SU-DHL-6 (cell line): ENCODE results near the gene PSMC3IP.
A peak's percentile ranks its signal among the peaks of the same experiment; 100 is the strongest.
"Not testable (repeated sequence)": the region's sequence is repeated elsewhere in the genome, so short reads cannot be mapped to it uniquely, and the experiment has no call there.

Experiments
- H2AFZ ChIP-seq: fragments of 200-600 bp; sonication (generic); 2 replicates; pipeline ENCODE4 v1.6.1; 2014; ENCODE audit warnings: low read depth, mild to moderate bottlenecking, moderate library complexity, mixed read lengths, antibody characterized with exemption, low read length; ENCODE audit not compliant: severe bottlenecking
- H3F3A ChIP-seq: fragments of 200-600 bp; shearing (Covaris generic); 2 replicates; pipeline ENCODE4 v1.6.0; 2016; ENCODE audit warnings: antibody characterized with exemption, mild to moderate bottlenecking; ENCODE audit not compliant: insufficient read depth
- H3K27ac ChIP-seq: fragments of 200-600 bp; sonication (generic); 2 replicates; pipeline ENCODE4 v1.5.1; 2016; ENCODE audit warnings: low read depth, mild to moderate bottlenecking, low read length, moderate library complexity, mixed read lengths
- H3K27me3 ChIP-seq: fragments of 200-600 bp; sonication (generic), shearing (Covaris generic); 2 replicates; pipeline ENCODE4 v1.6.0; 2014; ENCODE audit warnings: mild to moderate bottlenecking, low read length
- H3K36me3 ChIP-seq: fragments of 200-600 bp; sonication (generic); 2 replicates; pipeline ENCODE4 v1.6.1; 2014; ENCODE audit warnings: mild to moderate bottlenecking, low read length, mixed read lengths
- H3K4me2 ChIP-seq: fragments of 300-600, 200-600 bp; shearing (Covaris generic), sonication (generic); 2 replicates; pipeline ENCODE4 v1.6.0; 2014; ENCODE audit warnings: low read length, low read depth, mild to moderate bottlenecking; ENCODE audit not compliant: poor library complexity, severe bottlenecking
- H3K4me3 ChIP-seq: fragments of 200-600 bp; sonication (generic); 2 replicates; pipeline ENCODE4 v1.5.1; 2014; ENCODE audit warnings: antibody characterized with exemption, low read length, mild to moderate bottlenecking, mixed read lengths; ENCODE audit not compliant: insufficient read depth, poor library complexity, severe bottlenecking
- H3K79me2 ChIP-seq: fragments of 200-600 bp; sonication (generic); 2 replicates; pipeline ENCODE4 v1.6.1; 2014; ENCODE audit warnings: mild to moderate bottlenecking, low read length, moderate library complexity; ENCODE audit not compliant: insufficient read depth
- H3K9ac ChIP-seq: fragments of 200-600 bp; sonication (generic); 2 replicates; pipeline ENCODE4 v1.7.0; 2014; ENCODE audit warnings: mild to moderate bottlenecking, low read length
- H3K9me2 ChIP-seq: fragments of 200-600 bp; sonication (generic); replicated peaks from 2 replicates; pipeline ENCODE4 v1.6.1; 2014; ENCODE audit warnings: low read length; ENCODE audit not compliant: insufficient read depth
- H3K9me3 ChIP-seq: fragments of 200-600 bp; sonication (generic); 2 replicates; pipeline ENCODE4 v1.6.1; 2014; ENCODE audit warnings: low read length, mixed read lengths; ENCODE audit not compliant: insufficient read depth
- H4K20me1 ChIP-seq: fragments of 200-600 bp; sonication (generic); 2 replicates; pipeline ENCODE4 v1.6.1; 2014; ENCODE audit warnings: low read depth, mild to moderate bottlenecking, antibody characterized with exemption, low read length, moderate library complexity, mixed read lengths
- CTCF ChIP-seq: fragments of 200-600 bp; sonication (generic); IDR thresholded peaks from one replicate; pipeline ENCODE4 v1.5.1; 2017; ENCODE audit warnings: antibody characterized with exemption, mild to moderate bottlenecking, low read length, moderate library complexity; ENCODE audit not compliant: insufficient read depth, poor library complexity, severe bottlenecking
- EZH2phosphoT487 ChIP-seq: fragments of 200-600 bp; sonication (generic), shearing (Covaris generic); conservative IDR thresholded peaks from 2 replicates; pipeline ENCODE4 v1.6.1; 2018; ENCODE audit warnings: mild to moderate bottlenecking, antibody characterized with exemption, low read length, moderate library complexity, mixed read lengths

PSMC3IP gene

GRCh38 chr17:42554250-42555121 is 23.0 kb downstream of the PSMC3IP start:
- Histone ChIP-seq H2AFZ (peak overlapping the region; percentile 70), H3F3A (no peaks in the 10 kb centered on the region), H3K27ac (peak overlapping the region; percentile 44), H3K9me2 (no peaks in the 10 kb centered on the region), H3K9me3 (no peaks in the 10 kb centered on the region), H3K36me3 (no peaks in the 10 kb centered on the region), H3K79me2 (no peaks in the 10 kb centered on the region), H3K9ac (peak overlapping the region; percentile 77), H3K27me3 (no peaks in the 10 kb centered on the region), H4K20me1 (no peaks in the 10 kb centered on the region), H3K4me2 (peak overlapping the region; percentile 80), H3K4me3 (peak overlapping the region; percentile 66)
- TF ChIP-seq EZH2phosphoT487 = no peak

- no peaks in the 10 kb centered on the region for H3K9me2 ChIP-seq
- no peaks in the 10 kb centered on the region for H3K27me3 ChIP-seq
- H3K27ac ChIP-seq = peak overlapping the region; percentile 38; the same call in 1 of the 2 replicates
- no peaks in the 10 kb centered on the region for H3K36me3 ChIP-seq
- peak overlapping the region; percentile 66 for H3K4me3 ChIP-seq
- no peak overlapping the region for H2AFZ ChIP-seq
- peak overlapping the region; percentile 80 for H3K4me2 ChIP-seq
- H3K79me2 ChIP-seq = no peaks in the 10 kb centered on the region
- H3K9ac ChIP-seq = peak overlapping the region; percentile 77
- TF ChIP-seq EZH2phosphoT487 (no peak), CTCF (no peak)
- no peaks in the 10 kb centered on the region for H3F3A ChIP-seq
- H4K20me1 ChIP-seq = no peaks in the 10 kb centered on the region
- H3K9me3 ChIP-seq = no peaks in the 10 kb centered on the region
These were observed 23.7 kb downstream of the PSMC3IP start for GRCh38 chr17:42553866-42554249.

DNA sequence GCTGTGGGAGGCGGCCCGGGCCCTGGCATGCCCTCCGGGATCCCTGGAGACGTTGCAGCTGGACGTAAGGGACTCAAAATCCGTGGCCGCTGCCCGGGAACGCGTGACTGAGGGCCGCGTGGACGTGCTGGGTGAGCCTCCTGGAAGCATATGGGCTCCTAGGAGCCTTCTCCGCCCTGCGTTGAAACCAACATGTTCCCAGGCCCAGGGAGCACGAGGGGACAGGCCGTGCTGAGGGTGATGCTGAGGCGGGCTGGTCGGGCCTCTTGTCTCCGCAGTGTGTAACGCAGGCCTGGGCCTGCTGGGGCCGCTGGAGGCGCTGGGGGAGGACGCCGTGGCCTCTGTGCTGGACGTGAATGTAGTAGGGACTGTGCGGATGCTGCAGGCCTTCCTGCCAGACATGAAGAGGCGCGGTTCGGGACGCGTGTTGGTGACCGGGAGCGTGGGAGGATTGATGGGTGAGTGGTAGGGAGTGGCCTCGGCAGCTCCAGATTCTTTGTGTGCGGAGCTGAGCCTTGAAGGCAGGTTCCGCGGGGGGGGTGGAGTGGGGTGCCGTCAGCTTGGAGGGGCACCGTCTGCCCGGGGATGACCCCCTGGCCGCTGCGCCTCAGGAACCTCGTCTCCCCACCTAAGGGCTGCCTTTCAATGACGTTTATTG is 24.2 kb downstream of the PSMC3IP start:
- TF ChIP-seq EZH2phosphoT487 (no peak), CTCF (no peak)
- Histone ChIP-seq H3K79me2 (no peaks in the 10 kb centered on the region), H3K36me3 (no peaks in the 10 kb centered on the region), H2AFZ (no peak overlapping the region), H4K20me1 (no peaks in the 10 kb centered on the region), H3K9me3 (no peaks in the 10 kb centered on the region), H3F3A (no peaks in the 10 kb centered on the region), H3K4me3 (no peak overlapping the region), H3K27ac (no peak overlapping the region), H3K4me2 (no peak overlapping the region), H3K9ac (no peak overlapping the region), H3K9me2 (no peaks in the 10 kb centered on the region), H3K27me3 (no peaks in the 10 kb centered on the region)

GRCh38 chr17:42552736-42553135 is 24.8 kb downstream of the PSMC3IP start, which contains the start of gene HSD17B1:
Gene HSD17B1, plus strand, starts transcription at chr17:42552923. Its CDS starts 11 bp downstream, at chr17:42552934.
- H3K27me3 ChIP-seq, H3K79me2 ChIP-seq, H3K9me2 ChIP-seq, H2AFZ ChIP-seq, H3K36me3 ChIP-seq, H3K9me3 ChIP-seq, H4K20me1 ChIP-seq, H3K4me3 ChIP-seq, H3K27ac ChIP-seq, H3F3A ChIP-seq, H3K9ac ChIP-seq: not testable (repeated sequence)
- H3K4me2 ChIP-seq = peak within 1 kb of the TSS; percentile 80
